Germinal center (tissue), 1 donor: Measurements from ENCODE around the gene BIRC7.

Experiments
- DNase-seq: peaks from one replicate; pipeline ENCODE4 v3.0.0; 2012; ENCODE audit warnings: mixed read lengths, low spot score

Gene BIRC7

DNA sequence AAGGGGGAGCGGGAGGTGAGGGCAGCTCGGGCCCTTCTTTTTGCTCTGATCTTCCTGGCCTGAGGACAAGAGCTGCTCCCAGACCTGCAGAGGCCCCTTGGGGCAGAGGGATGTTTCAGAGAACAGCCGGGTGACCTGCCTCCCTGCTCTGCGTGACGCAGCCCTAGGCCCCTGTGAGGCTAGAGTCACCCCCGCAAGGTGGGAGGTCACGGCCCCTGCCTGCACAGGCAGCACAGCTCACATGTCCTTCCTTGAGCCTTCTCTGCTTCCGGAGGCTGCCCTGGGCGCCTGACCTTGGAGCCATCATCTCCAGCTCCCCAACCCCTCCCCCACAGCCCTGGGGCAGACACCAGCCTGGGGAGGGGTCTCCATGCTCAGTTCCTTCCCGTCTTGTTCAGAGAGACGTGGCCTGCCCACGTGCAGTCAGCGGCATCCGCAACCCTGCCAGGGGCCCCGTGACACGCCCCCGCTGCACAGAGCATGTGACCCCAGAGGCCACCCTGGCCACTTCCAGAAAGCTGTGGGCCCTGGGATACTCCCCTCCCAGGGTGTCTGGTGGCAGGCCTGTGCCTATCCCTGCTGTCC, at the start of gene BIRC7:
Gene BIRC7 (plus strand): TSS at position 507 of the 585 bp plus-strand sequence. CDS start 192 bp downstream, outside the sequence.
- no peak for DNase-seq

DNA sequence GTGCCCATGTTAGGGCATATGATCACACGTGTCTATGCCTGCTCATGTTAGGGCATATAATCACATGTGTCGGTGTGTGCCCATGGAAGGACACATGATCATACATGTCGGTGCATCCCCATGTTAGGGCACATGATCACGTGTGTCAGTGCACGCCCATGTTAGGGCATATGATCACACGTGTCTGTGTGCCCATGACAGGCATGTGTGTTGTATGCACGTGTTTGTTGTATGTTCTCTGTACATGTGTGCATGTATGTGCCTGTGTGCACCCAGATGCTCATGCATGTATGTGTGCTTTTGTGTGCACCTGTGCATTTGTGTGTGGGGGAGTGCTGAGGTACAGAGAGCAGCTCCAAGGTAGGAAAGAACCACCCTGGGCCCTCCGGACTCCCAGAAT, 49.6 kb upstream of the BIRC7 start:
- no peak for DNase-seq

- DNase-seq, result no peak
Measured at GRCh38 chr20:63186528-63187316, 49.0 kb upstream of the BIRC7 start.

GRCh38 chr20:63187338-63188158, 48.2 kb upstream of the BIRC7 start:
- DNase-seq, result no peak

DNA sequence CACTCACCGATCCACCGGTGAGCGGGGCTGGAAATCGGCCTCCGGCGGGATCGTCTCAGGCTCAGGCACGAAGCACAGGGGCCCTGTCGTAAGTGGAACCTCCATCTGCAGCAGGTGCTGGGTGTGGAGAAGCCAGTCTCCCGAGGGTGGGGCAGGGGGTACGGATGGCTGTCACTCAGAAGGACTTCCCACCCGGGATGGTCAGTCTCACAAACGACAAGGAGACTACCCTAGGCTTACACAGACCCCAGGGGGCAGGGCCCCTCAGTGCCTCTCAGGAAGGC, 47.6 kb upstream of the BIRC7 start:
- no peak for DNase-seq

- DNase-seq, result no peak
Measured at GRCh38 chr20:63188641-63189321, 46.9 kb upstream of the BIRC7 start.

DNA sequence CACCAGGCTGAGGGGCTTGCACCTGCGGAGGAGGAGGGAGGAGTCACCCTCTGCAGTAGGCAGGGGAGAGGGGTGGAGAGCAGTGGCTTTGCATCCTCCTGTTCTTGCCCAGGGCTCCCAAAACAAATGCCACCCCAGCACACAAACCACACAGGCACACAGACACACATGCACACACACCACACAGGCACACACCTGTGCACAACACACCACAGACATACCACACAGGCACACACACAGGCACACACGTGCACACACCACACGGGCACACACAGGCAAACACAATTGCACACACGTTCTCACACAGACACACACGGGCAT, 46.4 kb upstream of the BIRC7 start:
- no peak for DNase-seq

- DNase-seq, result no peak
Measured at GRCh38 chr20:63189846-63190559, 45.7 kb upstream of the BIRC7 start.

- DNase-seq, result no peak
Measured at GRCh38 chr20:63190828-63191227, 44.9 kb upstream of the BIRC7 start.

GRCh38 chr20:63191400-63191799, 44.3 kb upstream of the BIRC7 start:
- DNase-seq, result no peak

DNA sequence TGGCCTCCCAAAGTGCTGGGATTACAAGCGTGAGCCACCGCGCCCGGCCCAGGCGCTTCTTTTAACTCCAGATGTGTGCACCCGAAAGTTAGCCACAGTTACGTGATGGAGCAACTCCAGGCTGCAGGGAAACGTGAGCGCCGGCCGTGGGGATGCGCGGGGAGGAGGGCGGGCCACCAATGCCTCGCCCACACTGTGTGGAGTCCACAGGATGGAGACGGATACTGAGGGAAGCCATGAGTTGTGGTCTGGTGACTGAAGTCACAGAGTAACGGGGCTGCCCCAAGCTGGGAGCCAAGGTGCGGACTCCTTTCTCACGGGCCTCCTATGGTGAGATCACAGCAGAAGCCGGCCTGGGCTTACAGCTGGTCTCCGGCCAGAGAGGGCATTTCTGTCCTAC, 43.0 kb upstream of the BIRC7 start:
- no peak for DNase-seq

DNA sequence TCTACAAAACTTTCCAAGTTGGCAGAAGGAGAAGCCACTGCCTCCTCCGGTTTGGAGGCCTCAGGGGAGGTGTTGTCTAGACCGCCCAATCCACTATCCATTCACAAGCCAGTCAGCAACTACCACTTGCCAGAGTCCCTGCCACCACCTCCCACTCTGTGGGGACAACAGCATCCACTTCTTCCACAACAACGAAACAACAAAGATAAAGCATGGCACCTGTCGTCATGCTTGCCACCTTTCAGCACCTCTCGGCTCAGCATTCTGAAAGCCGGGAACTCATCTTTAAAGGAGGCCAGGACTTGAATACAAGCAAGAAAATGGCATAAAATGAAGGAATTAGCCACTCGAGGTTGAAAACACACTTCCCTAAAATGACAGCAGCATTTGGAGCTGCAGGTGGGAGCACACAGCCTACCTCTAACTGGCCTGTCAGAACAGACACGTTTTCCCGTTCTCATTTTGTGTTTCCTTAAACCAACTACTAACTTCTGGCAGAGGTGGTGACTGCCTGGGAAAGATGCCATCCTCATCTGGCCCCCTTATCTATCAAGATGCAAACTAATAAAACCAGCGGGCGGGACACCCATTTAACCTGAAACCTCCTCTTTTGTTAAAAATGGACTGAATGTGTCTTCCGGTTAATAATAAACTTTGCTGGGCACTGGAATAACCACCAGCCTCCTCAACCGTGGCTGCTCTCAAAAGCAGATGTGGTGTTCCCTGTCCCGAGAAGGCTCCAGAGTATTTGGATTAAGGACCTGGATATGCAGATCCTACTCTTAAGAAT, 41.5 kb upstream of the BIRC7 start:
- DNase-seq, result no peak

DNA sequence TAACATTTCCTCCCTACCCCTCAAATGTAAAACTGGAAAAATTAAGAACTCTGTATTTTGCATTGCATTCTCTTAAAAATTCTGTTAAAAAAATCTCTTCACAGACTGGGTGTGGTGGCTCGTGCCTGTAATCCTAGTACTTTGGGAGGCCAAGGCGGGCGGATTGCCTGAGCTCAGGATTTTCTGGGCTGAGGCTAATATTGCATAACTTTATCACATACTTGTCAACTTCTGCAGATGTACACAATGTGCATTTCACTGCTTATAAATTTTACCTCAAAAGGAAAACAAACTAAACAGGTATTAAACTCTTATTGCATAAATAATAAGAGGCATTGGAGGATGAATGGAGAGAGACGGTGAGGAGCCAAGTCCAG, 40.9 kb upstream of the BIRC7 start:
- no peak for DNase-seq

- no peak for DNase-seq
Measured at GRCh38 chr20:63196768-63197470, 38.8 kb upstream of the BIRC7 start.

DNA sequence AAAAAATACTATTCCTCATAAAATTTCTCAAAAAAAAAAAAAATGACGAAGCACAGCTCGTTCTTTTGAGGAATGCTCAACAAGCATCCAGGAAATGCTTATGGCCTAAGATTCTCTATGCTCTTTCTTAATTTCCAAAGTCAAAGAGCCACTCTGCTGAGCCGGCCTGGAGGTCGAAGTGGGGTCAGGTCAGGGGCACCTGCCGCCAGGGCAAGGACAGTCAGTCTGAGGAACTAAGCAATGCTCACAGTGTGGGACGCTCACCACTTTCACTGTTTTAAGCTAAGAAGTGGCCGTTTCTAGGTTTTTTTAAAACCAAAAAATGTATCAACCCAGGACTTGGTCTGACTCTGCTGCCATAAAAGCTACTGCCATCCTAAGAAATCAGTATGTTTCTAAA, 37.1 kb upstream of the BIRC7 start:
- DNase-seq, result no peak

DNA sequence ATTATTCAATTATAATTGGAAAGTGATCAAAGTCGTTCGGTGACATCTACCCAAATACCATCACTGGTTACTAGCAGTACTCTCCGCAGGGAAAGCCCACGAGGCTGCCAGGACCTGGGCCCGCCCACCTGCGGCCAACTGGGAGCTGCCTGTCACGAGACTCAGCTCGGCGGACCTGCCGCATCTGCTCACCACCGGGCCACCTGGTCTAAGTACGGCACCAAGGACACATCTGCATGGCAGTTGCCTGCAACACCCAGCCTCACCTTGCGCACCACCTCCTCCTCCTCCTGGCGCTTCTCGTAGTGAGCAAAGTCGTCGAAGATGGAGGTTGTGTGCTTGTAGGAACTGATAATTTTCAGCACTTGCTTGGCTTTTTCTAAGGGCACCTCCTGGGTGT, 33.7 kb upstream of the BIRC7 start:
- no peak for DNase-seq

DNA sequence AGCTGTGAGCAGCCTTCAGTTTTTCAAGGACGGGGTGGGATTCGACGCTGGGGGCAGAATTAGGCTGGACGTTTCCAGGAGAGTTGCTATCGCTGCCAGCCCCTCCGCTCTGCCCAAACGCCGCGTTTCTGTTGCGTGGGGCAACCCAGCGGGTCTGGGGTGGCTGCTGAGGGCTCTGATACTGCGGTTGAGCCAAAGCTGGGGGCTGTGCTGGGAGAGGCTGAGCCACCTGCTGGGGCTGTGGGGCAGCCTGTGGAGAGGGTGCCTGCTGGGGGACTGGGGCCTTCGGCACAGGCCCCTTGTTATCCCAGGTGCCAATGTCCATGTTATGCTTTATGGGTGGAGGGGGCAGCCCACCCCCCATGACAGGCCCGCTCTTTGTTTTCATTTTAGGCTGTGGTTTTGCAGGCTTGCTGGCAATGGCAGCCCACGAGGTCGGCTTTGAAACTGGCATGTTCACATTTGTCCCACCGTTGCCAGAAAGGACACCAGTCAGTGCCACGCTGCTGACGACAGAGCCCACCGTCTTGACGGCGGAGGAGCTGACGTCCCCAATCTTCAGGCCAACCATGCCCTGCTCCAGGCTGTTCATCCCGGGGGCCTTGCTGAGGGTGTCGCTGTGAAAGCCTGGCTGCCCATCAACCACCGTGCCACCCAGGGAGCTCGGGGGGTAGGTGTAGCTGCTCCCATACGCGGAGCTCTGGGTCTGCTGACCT, 32.7 kb upstream of the BIRC7 start:
- DNase-seq, result no peak

GRCh38 chr20:63204362-63204761, 31.3 kb upstream of the BIRC7 start:
- DNase-seq, result no peak

GRCh38 chr20:63205896-63206295, 29.8 kb upstream of the BIRC7 start:
- no peak for DNase-seq

DNA sequence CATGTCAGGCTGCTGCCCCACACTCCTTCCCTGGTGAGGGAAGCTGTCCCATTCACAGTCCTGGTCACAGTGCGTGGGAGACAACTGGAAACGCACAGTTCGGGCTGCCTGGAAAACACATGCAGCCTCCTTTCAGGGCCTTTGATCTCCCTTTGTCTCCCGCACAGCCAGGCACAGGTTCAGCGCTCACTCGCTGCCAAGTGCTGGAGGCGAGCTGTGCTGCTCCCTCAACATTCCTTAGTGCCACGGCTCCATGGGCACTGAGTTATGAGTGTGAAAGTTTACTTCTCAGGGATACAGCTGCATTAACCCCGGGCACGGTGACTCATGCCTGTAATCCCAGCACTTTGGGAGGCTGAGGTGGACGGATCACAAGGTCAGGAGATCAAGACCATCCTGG, 28.8 kb upstream of the BIRC7 start:
- no peak for DNase-seq
